Right lobe of liver (tissue), 6 donors: ENCODE measurements around the gene SLC2A6. TPM values are rescaled to one million over a fixed set of nuclear protein-coding genes. Genes with fewer than 3 reads are reported as not detected.

Experiments
- ATAC-seq, 4 donors: fragments of 200-7000 bp; cut with Tn5 transposase; one replicate each; pipeline ENCODE4 v1.9.1; 2020; ENCODE audit warnings: mild to moderate bottlenecking in 4 of 4, moderate library complexity in 4 of 4
- DNase-seq, 3 donors: peaks; one replicate each; pipeline ENCODE4 v3.0.0-alpha.2; 2020
- H3K27ac ChIP-seq, 3 donors: fragments of 200-600 bp; one replicate each; pipeline ENCODE4 v1.8.0; 2022
- H3K27me3 ChIP-seq, 2 donors: fragments of 200-600 bp; one replicate each; pipeline ENCODE4 v1.8.0; 2022
- H3K36me3 ChIP-seq, 4 donors: fragments of 200-600 bp; sonication (generic) in 1 of 4; one replicate each; pipeline versions ENCODE4 v1.5.1 to v1.8.0; 2017 to 2022; ENCODE audit warnings: control low read depth in 1 of 4
- H3K4me1 ChIP-seq, 4 donors: fragments of 200-600 bp; sonication (generic) in 1 of 4; one replicate each; pipeline versions ENCODE4 v1.5.1 to v1.8.0; 2017 to 2022; ENCODE audit warnings: control low read depth in 1 of 4
- H3K4me3 ChIP-seq, 3 donors: fragments of 200-600 bp; one replicate each; pipeline ENCODE4 v1.8.0; 2022
- H3K9me3 ChIP-seq, 4 donors: fragments of 200-600 bp; sonication (generic) in 1 of 4; one replicate each; pipeline versions ENCODE4 v1.5.1 to v1.8.0; 2017 to 2022; ENCODE audit warnings: control low read depth in 1 of 4
- POLR2A ChIP-seq: fragments of 450-650 bp; IDR thresholded peaks from one replicate; pipeline ENCODE4 v1.6.1; 2017; ENCODE audit warnings: antibody characterized with exemption, mild to moderate bottlenecking
- WGBS: methylation state at CpG from one replicate; pipeline ENCODE4 v1.1.6; 2018; ENCODE audit warnings: low coverage, low lambda C conversion rate; ENCODE audit not compliant: insufficient coverage; ENCODE audit errors: missing lambda C conversion rate; 5-methylcytosine and 5-hydroxymethylcytosine counted together
- intact Hi-C, 2 donors: fragments of 100-400 bp; cut with DNase I; formaldehyde crosslinking; loops; one replicate each; pipeline versions ENCODE4 v1.11.2 to v1.14.1; 2022
- total RNA-seq, 6 experiments: library from RNA; depleted of rRNA in 2 of 6; stranded (reverse); fragments of >200 nt in 2 of 6; fragmentation: NEBNext Ultra II Directional in 3 of 6; extraction: Animal tissue kit (Norgen Biotek cat#: 25700) in 3 of 6; gene quantifications; one replicate each; pipeline versions ENCODE4 v1.1.0 to v1.2.4, GENCODE V29; 2016 to 2023
- TF ChIP-seq, protein P1 (sequence below), 4 donors: fragments of 200-600 bp in 3 of 4; fragments of 450-650 bp in 1 of 4; IDR thresholded peaks; one replicate each; pipeline versions ENCODE4 v1.5.1 to v1.8.0; 2016 to 2022; ENCODE audit warnings: antibody characterized with exemption in 4 of 4, mild to moderate bottlenecking in 2 of 4
- donor health status: DM: no; HTN: yes; CAD: no.
- donor health status: DM: no; HTN: no; CAD: no.
- donor health status: DM: no; HTN: no; CAD: no.
- donor health status: DM: no; HTN: yes; CAD: no.
- donor health status: DM: no; HTN: yes; CAD: no.

Gene SLC2A6
- total RNA-seq, 6 experiments from 2014 or later: 0.88 to 6.8 (median 2.8) TPM

DNA sequence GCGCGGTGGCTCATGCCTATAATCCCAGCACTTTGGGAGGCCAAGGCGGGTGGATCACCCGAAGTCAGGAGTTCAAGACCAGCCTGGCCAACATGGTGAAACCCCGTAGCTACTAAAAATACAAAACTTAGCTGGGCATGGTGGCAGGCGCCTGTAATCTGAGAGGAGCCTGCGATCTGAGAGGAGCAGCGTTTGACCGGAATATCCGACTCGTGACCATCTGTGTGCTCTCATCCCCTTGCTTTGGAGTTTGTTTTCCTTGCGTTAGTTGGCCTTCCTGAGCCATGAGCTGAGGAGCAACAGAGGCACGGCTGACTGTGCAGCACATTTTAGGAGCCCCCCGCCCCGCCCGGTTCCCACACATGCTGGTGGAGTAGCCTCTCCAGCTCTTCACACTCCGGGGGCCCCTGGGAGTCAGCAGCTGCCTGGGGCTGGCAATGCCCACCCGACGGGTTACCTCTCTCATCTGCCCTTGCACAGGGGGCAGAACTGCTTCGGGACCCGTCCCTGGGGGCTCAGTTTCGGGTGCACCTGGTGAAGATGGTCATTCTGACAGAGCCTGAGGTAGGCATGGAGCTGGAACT lies 53.8 kb downstream of the SLC2A6 start:
- 80% methylated on average over 1 of the region's 22 CpGs for WGBS
- Histone ChIP-seq H3K4me3 (no peak overlapping the region), H3K27ac (no peak overlapping the region), H3K9me3 (no peaks in the 10 kb centered on the region), H3K36me3 (no peaks in the 10 kb centered on the region), H3K27me3 (no peaks in the 10 kb centered on the region), H3K4me1 (peaks cover 0 to 7% (median 0%) of the 10 kb centered on the region in 4 donors)
- ATAC-seq (no peak), DNase-seq (no peak)
- TF ChIP-seq, protein P1, sequence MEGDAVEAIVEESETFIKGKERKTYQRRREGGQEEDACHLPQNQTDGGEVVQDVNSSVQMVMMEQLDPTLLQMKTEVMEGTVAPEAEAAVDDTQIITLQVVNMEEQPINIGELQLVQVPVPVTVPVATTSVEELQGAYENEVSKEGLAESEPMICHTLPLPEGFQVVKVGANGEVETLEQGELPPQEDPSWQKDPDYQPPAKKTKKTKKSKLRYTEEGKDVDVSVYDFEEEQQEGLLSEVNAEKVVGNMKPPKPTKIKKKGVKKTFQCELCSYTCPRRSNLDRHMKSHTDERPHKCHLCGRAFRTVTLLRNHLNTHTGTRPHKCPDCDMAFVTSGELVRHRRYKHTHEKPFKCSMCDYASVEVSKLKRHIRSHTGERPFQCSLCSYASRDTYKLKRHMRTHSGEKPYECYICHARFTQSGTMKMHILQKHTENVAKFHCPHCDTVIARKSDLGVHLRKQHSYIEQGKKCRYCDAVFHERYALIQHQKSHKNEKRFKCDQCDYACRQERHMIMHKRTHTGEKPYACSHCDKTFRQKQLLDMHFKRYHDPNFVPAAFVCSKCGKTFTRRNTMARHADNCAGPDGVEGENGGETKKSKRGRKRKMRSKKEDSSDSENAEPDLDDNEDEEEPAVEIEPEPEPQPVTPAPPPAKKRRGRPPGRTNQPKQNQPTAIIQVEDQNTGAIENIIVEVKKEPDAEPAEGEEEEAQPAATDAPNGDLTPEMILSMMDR (IDR thresholded peaks at IDR 0.05): no peak
- no peak for TF ChIP-seq POLR2A
- intact Hi-C loops: no loop called here

DNA sequence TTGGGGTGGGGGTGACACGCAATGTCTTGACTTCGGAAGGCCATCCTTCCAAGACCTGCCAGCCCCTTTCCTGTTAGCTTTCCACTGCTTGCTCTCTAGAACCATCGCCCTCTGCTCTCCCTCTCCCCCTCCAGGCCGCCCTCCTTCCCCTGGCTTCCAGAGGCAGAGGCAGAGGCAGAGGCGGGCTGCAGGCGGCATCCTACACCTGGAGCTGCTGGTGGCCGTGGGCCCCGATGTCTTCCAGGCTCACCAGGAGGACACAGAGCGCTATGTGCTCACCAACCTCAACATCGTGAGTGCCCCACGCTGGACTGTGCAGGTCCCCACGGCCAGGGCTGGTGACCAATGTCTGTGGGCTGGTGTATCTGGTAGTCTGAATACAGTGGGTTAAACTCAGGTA lies 54.7 kb downstream of the SLC2A6 start:
- 77% methylated on average over 3 of the region's 12 CpGs for WGBS
- ATAC-seq: no peak
- no peaks in the 10 kb centered on the region for H3K9me3 ChIP-seq
- no peaks in the 10 kb centered on the region for H3K27me3 ChIP-seq
- intact Hi-C loops: no loop called here
- H3K27ac ChIP-seq: no peak overlapping the region
- DNase-seq: no peak
- TF ChIP-seq, protein P1 (IDR thresholded peaks at IDR 0.05): no peak
- TF ChIP-seq POLR2A: no peak
- peaks cover 0 to 7% (median 0%) of the 10 kb centered on the region in 4 donors for H3K4me1 ChIP-seq
- H3K4me3 ChIP-seq: no peak overlapping the region
- no peaks in the 10 kb centered on the region for H3K36me3 ChIP-seq

DNA sequence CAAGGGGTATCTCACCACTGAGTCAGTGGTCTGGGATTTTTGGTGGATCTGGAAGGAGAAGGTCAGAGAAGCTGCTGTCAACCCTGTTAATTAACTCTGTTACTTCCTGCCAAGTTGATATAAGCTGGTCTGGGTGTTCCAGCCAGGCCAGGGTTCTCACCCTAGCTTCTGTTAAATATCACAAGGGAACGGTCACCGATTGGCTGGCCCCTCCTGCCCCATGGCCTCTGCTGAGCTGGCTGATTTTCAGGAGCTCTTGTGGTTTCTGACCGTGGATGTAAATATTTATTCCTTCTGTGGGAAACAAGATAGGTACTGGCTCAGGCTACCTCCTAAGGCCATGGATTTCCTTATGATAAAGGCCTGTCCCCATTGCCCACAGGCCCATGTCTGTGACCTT lies 55.7 kb downstream of the SLC2A6 start:
- Histone ChIP-seq H3K9me3 (no peaks in the 10 kb centered on the region), H3K36me3 (no peaks in the 10 kb centered on the region), H3K27me3 (no peaks in the 10 kb centered on the region), H3K27ac (no peak overlapping the region), H3K4me1 (peaks cover 0 to 8% (median 0%) of the 10 kb centered on the region in 4 donors), H3K4me3 (no peak overlapping the region)
- 47% methylated on average over 3 of the region's 3 CpGs for WGBS
- TF ChIP-seq, protein P1 (IDR thresholded peaks at IDR 0.05): no peak
- no peak for TF ChIP-seq POLR2A
- DNase-seq: peak in 1 of 3 donors; percentile 47
- intact Hi-C loops: no loop called here
- peak; percentile 9 to 40 (median 30) for ATAC-seq

DNA sequence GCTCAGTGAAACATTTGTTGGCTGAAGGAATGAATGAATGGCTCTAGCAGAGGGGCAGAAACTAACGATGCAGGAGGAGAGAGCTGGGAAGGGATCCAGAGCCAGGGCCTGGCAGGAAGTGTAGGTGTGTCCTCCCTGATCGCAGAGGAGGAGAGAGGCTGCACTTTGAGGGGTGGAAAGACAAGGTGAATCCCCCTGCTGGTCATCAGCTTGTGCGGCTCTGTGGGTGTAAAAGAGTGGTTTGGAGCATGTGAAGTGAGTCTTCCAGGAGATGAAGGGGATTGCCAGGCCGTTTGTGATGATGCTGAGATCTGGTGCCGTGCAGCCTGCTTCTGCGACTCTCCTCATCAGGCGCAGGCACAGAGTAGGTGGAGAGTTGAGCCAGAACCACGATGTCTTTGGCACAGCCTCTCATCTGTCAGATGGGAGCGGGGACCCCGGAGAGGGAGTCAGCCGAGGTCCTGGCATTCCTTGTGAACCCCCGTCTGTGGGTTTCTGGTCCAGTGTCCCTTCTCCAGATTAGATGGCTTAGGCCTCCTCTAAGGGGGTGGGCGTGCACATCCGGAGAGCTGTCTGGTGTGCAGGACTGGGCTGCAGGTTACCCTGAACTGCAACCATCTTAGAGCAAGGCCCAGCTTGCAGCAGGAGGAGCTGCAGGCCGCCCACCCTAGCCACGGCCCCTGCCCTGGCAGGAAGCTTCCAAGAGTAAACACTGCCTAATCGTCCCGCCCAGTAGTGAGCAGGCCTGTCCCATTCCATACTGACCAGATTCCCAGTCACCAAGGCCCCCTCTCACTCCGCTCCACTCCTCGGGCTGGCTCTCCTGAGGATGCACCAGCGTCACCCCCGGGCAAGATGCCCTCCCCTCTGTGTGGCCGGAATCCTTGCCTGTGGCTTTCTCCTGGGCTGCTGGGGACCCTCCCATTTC lies 57.0 kb downstream of the SLC2A6 start, which contains the start of gene ADAMTS13:
Gene ADAMTS13, plus strand, starts transcription at position 753 of the 928 bp plus-strand sequence. Its CDS starts 77 bp downstream, at position 830.
- Histone ChIP-seq H3K4me3 (peak within 1 kb of the TSS in 2 of 3 donors; percentile 6 to 11), H3K9me3 (no peaks in the 10 kb centered on the region), H3K36me3 (no peaks in the 10 kb centered on the region), H3K27me3 (no peaks in the 10 kb centered on the region), H3K4me1 (peaks cover 0 to 8% (median 1%) of the 10 kb centered on the region in 4 donors), H3K27ac (no peak within 1 kb of the TSS)
- peak in 1 of 4 donors; percentile 2 for ATAC-seq
- no peak for DNase-seq
- TF ChIP-seq, protein P1 (IDR thresholded peaks at IDR 0.05): no peak
- no peak for TF ChIP-seq POLR2A
- intact Hi-C loops: no loop called here
- WGBS: 54% methylated on average over 8 of the region's 23 CpGs

Other genes starting within 250 kb of the SLC2A6 start
- under 1 TPM in 2 of 6 experiments, not detected in 4; 0.06 to 0.29 TPM for gene ABO, start 203.9 kb downstream of the SLC2A6 start, total RNA-seq
- gene SURF6, start 142.9 kb downstream of the SLC2A6 start, total RNA-seq: 1 to 10 TPM; 5.8 to 8.8 (median 7.6) TPM
- gene MED22, start 131.0 kb downstream of the SLC2A6 start, total RNA-seq: 10 to 100 TPM in 1 of 6 experiments, 1 to 10 TPM in 5; 5.9 to 14.5 (median 8.1) TPM
- 100 to 1,000 TPM; 529 to 851 (median 616) TPM for gene RPL7A, start 130.9 kb downstream of the SLC2A6 start, total RNA-seq
- 10 to 100 TPM; 37.4 to 68.8 (median 44.5) TPM for gene SURF1, start 122.6 kb downstream of the SLC2A6 start, total RNA-seq
- gene SURF2, start 122.5 kb downstream of the SLC2A6 start, total RNA-seq: 10 to 100 TPM in 2 of 6 experiments, 1 to 10 TPM in 4; 6.3 to 16.9 (median 8.2) TPM
- 100 to 1,000 TPM; 181 to 243 (median 213) TPM for gene SURF4, start 103.0 kb downstream of the SLC2A6 start, total RNA-seq
- gene STKLD1, start 102.7 kb downstream of the SLC2A6 start, total RNA-seq: 1 to 10 TPM in 2 of 6 experiments, under 1 TPM in 3, not detected in 1; 0.43 to 2.6 (median 0.81) TPM
- 10 to 100 TPM in 5 of 6 experiments, 1 to 10 TPM in 1; 9.5 to 19.9 (median 12.0) TPM for gene REXO4, start 61.1 kb downstream of the SLC2A6 start, total RNA-seq
- 10 to 100 TPM in 3 of 6 experiments, 1 to 10 TPM in 3; 8.1 to 27.7 (median 11.3) TPM for gene ADAMTS13, start 56.7 kb downstream of the SLC2A6 start, total RNA-seq
- gene CACFD1, start 19.1 kb downstream of the SLC2A6 start, total RNA-seq: 10 to 100 TPM; 23.5 to 39.8 (median 32.9) TPM
- gene MYMK, start 45.9 kb upstream of the SLC2A6 start, total RNA-seq: not detected
- 10 to 100 TPM in 3 of 6 experiments, 1 to 10 TPM in 3; 9.2 to 24.8 (median 12.7) TPM for gene ADAMTSL2, start 55.6 kb upstream of the SLC2A6 start, total RNA-seq
- gene FAM163B, start 130.3 kb upstream of the SLC2A6 start, total RNA-seq: 1 to 10 TPM; 1.6 to 5.8 (median 3.0) TPM
- gene DBH, start 157.3 kb upstream of the SLC2A6 start, total RNA-seq: 10 to 100 TPM in 1 of 6 experiments, 1 to 10 TPM in 5; 1.2 to 12.9 (median 5.7) TPM